ENCODE measurements around the gene BRD1.
"Not testable (repeated sequence)": the region's sequence is repeated elsewhere in the genome, so short reads cannot be mapped to it uniquely, and the experiment has no call there.

BRD1 gene

DNA sequence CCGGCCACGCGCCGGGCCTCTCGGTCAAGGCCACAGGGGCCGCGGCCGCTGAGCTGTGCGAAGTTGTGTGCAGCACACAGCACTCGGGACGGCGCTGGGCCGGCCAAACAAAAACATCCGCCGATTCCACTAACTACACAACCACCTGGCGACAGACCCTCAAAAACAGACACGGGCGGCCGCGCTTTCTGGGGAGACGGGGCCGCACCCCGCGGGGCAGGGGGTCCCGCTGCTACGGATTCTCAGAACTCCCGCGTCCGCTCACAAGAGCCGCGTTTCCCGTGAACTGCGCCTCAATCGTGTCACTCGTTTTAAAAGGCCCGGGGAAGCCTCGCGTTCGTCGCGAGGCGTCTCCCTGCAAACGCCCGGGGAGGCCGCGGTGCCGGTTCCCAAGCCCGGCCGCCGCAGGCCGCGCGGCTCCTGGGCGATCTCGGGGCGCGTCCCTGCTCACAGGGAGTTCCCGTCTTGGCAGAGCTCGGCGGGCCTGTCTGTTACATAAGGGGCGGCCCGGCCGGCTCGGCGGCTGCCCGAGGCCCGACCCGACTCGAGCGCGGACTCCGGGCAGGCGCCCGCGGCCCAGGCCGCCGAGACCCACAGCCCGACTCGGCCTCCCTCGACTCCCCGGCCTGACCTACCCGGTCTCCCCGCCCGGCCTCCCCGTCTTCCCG lies 936 bp downstream of the BRD1 start:
- DNase-seq (ENCODE audit: low read depth in 2 of 2) = no peak

DNA sequence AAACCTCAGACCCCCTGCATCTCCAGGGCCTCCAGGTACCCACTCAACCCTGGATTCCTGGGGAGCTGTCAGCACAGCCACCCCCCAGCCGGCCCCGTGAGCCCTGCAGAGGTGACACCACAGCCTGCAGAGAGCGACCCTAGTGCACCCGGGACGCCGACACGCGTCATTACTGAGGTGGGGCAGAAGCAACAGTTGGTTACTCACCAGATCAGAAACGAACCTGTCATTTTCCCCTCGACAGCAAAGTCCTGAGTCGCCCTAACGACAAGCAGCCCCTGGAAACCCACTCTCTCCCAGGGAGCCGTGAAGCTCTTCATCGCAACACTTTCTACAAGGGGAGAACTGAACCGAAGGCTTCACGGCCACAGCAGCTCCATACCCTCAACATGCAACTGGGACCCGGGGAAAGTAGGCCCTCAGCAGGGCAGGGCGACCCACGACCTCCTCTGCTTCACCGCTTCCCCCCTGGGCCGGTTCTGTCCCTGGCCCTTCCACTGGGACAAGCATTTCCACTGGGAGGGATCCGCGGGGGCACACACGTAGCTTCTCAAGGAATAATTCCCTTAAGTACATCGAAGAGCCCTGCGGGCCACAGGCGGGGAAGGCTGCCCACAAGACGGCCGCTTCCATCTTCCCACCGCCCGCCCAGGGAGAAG lies 1.6 kb downstream of the BRD1 start:
- peak; percentile 48 to 52 for DNase-seq (ENCODE audit: low read depth in 2 of 2)

DNA sequence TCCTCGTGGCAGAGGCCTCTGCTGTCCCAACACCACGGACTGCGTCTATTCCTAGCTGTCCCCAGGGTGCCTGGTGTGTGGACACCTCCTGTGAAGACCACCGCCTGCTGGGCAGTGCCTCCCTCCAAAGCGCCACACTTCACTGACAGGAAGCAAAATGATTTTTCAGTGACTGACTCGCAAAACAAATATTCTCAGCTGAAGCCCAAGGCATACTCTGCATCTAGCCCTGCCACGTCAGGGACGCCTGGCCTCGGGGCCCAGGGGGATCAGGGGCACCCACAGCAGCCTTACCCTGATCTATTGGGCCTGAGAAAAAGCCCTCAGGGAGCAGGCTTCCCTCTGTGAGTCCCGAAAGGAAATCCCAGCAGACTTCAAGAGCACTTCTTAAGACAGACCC lies 2.2 kb downstream of the BRD1 start:
- DNase-seq (ENCODE audit: low read depth in 2 of 2) = no peak

DNA sequence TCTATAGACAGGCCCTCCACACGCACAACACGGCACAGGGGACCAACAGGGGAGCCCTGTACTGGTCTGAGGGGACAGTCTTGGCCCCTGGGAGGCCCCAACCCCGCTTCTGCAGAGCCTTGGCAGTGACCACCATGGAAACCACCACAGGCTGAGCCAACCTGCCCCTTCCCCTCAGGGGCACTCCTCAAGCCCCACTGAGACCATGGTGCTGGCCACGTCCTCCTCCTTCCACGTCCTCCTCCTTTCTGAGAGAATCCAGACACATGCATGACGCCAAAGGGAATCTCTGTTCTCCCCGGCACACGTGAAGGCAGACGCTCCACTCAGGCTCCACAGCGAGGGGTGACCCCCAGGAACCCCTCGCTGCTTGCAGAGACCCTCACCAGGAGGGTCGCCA lies 2.7 kb downstream of the BRD1 start:
- DNase-seq (ENCODE audit: low read depth in 2 of 2) = no peak

DNA sequence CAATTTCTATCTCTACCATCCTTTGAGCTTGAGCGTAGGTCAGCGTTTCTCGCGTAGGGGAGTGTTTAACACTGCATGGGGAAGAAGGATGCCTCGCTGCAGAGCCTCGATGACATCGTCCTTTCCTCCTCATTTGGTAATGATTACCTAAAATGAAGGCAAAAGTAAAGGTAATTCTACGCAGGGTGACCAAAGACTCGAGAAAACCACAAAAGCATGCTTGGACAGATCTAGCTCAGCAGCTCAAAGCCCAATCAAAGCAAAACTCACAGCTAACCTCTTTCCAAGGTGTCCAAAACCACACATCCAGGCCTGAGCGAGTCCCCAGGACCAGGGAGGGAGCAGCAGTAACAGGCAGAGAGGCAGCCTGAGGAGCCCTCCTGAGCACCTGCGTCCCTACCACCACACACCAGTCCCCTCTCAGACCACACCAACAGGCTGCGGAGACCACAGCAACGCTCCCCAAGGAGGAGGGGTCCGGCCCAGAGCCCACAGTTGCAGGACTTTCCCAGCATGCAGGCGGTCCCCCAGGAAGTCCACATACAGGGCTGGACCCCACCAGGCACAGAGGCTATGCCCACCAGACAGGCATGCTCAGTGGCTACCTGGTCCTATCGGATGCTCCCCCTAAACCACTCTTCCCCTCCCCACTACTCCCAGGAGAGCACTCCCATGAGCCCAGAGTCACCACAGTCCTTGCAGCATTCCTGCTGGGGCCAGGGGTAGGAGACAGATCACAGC lies 3.3 kb downstream of the BRD1 start:
- DNase-seq (ENCODE audit: low read depth in 2 of 2) = no peak

DNA sequence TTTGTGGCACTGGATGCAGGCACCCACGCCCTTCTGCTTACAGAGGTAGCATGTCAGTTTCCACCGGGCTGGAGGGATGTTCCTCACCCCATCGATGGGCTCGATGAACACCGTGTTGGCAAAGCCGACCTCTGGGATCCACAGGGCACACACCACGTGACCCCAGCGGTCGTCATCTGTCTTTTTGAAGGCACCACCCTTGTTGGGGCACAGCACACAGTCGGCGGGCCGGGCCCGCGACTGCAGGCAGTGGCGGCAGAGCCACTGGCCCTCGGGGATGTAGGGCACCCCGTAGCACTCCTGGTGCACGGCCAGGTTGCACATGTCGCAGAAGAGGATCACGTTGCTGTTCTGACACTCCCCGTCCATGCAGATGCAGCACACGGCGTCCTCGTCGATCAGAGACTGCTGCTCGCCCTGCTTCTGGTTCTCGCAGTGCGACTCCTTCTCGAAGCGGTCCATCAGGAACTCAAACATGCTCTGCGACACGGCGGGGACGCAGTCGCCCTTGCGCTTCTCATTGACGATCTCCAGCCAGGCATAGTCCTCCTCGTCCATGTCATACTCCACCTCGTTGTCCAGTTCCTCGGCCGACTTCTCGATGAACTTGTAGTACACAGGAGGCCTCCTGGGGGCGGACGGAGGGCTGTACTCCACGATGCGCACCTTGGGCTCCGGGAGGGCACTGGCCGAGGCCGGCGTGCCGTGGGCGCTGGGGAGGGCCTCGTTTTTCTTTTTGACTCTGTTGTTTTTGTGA lies 4.2 kb downstream of the BRD1 start:
- DNase-seq (ENCODE audit: low read depth in 2 of 2) = no peak

DNA sequence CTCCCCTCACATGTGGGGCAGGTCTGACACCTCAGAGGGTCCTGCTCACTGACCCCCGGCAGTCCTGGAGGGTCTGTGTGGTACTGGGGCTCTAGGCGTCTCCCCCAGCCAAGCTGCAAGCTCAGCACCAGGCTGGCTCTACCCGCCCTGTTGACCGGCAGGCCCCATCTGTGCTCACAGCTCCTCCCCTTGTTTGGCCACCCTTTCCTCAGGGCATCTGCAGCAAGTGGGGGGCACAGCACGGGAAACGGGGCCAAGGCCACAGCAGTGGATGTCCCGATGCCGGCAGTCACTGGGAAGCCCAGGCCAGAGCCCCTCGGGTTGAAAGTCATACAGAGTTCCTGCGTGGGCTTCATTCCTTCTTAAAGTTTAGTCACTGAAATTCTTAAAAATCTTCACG lies 5.9 kb downstream of the BRD1 start:
- not testable (repeated sequence) for DNase-seq (ENCODE audit: low read depth in 2 of 2)

DNA sequence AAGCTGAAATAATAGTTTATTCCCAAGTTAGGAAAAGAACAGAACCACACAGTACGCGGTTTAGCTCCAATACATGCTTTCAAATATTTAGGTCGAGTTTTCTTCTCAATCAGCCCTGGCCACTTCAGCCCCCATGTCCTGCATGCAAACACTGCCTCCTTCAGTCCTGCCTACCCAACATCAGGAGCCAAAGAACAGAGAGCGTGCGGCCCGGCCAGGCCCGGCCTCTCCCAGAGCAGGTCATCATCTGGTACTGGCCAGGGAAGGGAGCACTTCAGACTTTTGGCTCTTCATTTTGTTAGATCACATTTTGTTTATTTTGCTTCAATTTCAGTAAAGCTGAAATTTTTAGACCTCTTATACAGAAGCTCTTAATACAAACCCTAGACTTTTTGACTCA lies 6.7 kb downstream of the BRD1 start:
- DNase-seq (ENCODE audit: low read depth in 2 of 2) = no peak

DNA sequence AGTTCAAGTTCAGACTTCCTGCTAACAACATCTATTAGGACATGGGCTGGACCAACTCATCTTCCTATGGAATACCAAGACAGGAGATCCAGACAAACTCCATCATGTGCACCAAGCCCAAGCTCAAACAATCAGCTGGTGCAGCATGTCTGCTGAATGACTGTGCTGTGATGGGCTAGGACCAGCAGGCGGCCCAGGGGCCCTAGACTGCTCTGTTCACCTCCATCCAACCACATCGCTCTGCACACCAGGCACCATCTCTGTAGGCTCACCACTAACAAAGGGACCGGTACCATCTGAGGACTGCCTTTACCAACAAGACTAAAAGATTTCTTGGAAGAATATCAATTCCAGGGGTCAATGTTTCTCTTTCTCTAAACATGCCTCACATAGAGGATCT lies 10.3 kb downstream of the BRD1 start:
- DNase-seq (ENCODE audit: low read depth in 2 of 2) = no peak

DNA sequence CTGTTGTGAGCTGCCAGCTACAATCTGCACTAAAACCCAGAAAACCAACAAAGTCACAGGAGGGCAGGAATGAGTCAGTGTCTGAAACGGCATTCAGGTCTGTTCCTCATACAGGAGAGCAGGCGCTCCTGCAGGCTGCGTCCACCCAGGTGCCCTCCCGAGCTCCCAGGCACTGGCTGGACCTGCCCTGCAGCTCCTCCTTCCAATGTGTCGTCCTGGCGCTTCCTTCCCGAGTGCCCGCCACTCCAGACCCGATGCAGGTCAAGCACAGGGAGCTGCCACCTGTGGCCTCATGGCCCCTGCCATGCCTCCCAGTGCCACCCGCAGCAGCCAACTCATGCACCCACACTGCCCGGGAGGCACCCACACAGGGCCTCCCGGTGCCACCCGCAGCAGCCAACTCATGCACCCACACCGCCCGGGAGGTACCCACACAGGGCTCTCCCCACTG lies 12.0 kb downstream of the BRD1 start:
- no peak for DNase-seq (ENCODE audit: low read depth in 2 of 2)

DNA sequence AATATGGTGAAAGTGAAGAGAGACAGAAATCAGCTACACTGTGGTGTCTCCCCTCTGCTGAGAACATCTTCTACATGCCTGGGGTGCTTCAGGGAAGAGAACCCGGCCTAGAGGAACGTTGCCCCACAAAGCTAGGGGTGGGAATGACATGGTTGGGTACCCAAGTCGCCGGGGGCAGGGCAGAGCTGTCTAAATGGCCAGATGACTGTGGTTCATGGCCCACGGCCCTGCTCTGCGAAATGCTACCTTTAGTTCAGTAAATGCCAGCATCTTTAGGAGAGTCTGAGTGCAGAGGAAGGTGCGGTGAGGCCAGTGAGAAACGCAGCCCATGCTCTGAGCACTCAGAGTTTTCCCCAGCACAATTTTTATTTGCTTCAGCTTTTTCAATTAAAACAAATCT lies 12.8 kb downstream of the BRD1 start:
- no peak for DNase-seq (ENCODE audit: low read depth in 2 of 2)

DNA sequence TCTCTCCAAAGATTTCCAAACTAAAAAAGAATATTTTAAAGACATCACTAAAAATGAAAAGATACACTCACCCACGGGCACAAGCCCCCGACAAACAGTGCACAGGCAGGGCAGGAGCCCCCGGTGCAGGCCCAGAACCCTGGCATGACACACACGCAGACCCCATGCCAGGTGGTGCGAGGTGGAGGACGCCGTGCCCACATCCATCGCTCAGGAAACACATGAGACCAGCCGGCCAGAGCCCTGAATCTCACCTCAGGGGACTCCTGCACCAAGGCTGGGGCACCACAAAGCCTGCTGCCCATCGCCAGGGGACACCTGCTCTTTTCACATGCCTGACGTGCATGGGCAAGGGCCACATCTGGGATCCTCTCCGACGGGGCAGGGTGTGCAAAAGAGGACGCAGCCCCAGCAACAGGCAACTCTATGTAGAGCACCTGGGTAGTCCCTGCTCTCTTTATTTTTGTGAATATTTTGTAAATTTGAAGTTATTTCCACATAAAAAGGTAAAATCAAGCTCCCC lies 13.4 kb downstream of the BRD1 start:
- no peak for DNase-seq (ENCODE audit: low read depth in 2 of 2)

DNA sequence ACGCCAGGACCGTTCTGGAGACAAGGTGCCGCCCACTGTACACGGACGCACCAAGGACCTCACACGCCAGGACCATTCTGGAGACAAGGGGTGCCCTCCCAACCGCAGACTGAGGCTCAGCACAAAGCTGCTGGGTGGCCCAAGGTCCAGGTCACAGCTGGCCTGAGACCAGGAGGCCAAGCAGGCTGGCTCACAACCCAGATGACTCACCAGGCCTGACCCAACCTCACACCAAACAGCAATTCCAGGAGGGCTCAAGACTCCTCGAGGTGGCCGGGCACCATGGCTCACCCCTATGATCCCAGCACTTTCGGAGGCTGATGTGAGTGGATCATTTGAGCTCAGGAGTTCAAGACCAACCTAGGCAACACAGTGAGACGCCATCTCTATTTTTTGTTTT lies 14.8 kb downstream of the BRD1 start:
- DNase-seq (ENCODE audit: low read depth in 2 of 2) = no peak

DNA sequence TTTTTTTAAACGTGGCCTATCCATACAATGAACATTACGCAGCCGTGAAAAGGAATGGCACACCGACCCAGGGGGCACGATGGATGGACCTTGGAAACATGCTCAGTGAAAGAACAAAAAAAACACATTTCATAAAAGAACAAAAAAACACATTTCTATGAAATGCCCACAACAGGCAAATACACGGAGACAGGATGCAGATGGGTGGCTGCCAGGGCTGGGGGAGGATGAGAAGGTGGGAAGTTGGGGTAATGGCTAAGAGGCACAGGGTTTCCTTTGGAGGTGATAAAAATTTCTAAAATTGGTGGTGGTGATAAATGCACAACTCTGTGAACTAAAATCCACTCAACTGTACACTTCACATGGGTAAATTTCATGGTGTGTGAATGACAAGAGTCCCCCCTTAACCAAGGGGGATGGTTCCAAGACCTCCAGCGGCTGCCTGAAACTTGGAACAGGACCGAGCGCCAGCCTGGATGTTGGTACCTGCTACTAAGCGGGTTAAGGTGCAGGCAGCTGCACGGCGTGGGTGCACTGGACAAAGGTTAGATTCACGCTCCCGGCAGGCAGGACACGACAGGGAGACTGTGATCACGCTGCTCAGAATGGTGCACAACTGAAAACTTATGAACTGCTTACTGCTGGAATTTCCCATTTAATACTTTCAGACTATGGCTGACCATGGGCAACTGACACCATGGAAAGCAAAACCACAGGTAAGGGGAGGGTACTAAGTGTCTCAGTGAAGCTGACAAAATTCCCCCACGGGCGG lies 16.5 kb downstream of the BRD1 start:
- no peak for DNase-seq (ENCODE audit: low read depth in 2 of 2)

DNA sequence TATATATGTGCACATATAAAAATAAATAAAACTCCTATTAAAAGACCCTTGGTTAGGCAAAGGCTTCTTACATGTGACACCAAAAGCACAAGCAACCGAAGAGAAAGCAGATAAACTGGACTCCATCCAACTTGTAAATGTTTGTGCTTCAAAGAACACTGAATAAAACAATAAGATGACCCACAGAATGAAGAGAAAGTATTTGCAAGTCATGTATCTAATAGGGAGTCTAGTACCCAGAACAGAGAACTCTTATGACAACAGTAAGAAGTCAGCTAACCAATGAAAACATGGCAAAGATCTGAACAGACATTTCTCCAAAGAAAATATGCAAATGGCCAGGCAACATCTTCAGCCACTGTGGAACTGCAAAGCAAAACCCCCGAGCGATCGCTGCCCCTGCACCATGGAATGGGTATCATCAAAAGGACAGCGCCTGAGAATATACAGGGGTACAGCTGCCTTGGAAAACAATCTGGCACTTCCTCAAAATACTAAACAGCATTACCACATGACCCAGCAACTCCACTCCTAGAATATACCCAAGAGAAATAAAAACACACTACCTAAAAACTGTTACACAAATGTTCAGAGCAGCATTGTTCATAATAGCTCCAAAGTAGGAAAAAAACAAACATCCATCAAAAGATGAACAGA lies 17.2 kb downstream of the BRD1 start:
- DNase-seq (ENCODE audit: low read depth in 2 of 2) = no peak

DNA sequence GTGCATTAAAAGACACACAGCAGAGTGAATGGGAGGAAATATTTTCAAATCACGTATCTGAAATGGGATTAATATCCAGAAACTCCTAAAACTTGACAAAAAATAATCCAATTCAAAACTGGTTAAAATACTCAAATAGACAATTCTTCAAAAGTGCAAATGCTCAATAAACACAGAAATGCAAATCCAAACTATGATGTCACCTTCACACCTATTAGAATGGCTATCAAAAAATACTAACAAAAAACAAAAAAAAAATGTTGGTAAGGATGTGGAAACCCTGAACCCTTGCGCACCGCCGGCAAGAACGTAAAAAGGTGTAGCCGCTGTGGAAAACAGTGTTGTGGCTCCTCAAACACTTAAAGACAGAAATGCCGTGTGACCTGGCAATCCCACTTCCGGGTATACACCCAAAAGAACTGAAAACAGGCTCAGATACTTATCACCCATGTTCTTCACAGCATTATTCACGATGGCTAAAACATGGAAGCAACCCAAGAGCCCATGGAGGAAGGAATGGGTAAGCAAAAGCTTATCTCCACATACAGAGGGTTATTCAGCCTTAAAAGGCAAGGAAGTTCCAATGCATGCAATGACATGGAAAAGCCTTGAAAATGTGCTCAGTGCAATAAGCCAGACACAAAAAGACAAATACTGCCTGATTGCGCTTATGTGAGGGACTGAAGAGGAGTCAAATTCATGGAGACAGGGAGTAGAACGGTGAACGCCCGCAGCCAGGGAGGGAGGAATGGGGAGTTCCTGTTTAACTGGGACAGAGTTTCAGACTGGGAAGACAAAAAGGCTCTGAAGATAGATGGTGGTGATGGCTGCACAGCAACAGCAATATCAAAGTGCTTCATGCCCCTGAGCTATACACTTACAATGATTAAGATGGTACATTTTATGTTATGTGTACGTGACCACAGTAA lies 19.6 kb downstream of the BRD1 start:
- no peak for DNase-seq (ENCODE audit: low read depth in 2 of 2)

DNA sequence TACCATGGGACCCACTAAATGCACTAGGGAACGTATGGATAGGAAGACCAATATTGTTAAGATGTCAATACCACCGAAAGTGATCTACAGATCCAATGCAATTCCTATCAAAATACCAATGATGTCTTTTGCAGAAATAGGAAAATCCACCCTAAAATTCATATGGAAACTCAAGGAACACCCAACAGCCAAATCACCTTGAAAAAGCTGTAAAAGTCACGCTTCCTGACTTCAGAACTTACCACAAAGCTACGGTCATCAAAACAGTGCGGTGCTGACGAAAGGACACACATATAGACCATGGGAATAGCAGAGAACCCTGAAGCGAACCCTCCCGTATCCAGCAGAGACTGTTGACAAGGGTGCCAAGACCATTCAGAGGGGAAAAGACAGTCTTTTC lies 20.5 kb downstream of the BRD1 start:
- no peak for DNase-seq (ENCODE audit: low read depth in 2 of 2)

DNA sequence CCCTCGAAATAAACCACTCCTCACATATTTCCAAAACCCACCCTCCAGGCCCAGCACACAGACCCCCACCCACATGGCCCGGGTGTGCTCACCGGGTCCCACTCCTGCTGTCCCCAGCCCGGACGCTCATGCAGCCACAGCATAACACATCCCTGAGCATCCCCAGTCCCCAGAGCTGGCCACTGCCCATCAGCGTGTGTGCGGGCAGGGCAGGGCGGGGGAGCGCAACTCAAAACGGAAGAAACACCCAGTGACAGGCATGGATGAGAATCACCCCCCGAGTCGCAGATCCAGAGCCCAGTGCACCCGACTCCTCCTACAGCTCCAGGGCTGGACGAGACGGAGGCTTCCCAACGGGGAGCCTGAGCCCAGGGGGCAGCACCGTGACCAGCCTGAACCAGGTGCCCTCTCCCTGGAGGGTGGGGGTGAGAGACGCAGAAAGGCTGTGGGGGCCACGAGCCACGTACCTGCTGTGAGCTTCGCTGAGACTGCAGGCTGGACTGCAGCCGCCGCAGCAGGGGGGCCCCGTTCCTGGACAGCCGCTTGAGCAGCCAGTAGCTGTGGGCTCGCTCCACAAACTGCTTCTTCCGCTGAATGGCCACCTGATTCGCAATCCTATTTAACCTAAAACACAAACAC lies 23.8 kb downstream of the BRD1 start:
- DNase-seq (ENCODE audit: low read depth in 2 of 2) = no peak

DNA sequence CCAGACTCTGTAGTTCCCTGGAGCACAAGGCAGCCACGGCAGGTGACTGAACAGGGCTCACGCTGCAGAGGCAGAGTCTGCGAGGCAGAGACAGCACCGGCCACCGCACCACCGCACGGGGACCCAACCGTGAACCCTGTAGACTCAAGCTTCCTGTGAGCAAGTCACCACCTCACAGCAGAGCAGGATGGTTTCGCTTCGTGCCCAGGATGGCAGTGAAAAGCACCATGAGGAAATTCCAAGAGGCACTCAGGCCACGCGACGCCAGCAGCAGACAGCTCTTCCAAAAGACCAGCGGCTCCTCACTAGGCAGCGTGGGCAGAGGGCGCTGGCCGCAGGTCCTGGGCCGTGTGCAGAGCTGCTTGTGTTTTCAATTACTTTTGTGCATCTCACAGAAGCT lies 24.5 kb downstream of the BRD1 start:
- no peak for DNase-seq (ENCODE audit: low read depth in 2 of 2)
